ENCODE data around the gene B3GLCT. TPM values are rescaled to one million over a fixed set of nuclear protein-coding genes. Genes with fewer than 3 reads are reported as not detected.

The B3GLCT gene
- total RNA-seq, 1 donor = 18.8 TPM

GRCh38 chr13:31248965-31249539 is 49.3 kb downstream of the B3GLCT start:
- no peak for DNase-seq (ENCODE audit: insufficient read length, low spot score, missing footprints)
- TF ChIP-seq CTCF (IDR thresholded peaks at IDR 0.05; ENCODE audit: extremely low read depth, low read depth, low read length) = no peak
- no peaks in the 10 kb centered on the region for H3K79me2 ChIP-seq (ENCODE audit: insufficient read depth, low read length)
- H3K4me1 ChIP-seq (ENCODE audit: insufficient read depth, low read length) = no peaks in the 10 kb centered on the region
- no peaks in the 10 kb centered on the region for H3K27me3 ChIP-seq (ENCODE audit: insufficient read depth, low read length)
- no peak overlapping the region for H2AFZ ChIP-seq (ENCODE audit: low read length)
- H3K4me2 ChIP-seq (ENCODE audit: insufficient read depth, low read length) = no peak overlapping the region
- no peaks in the 10 kb centered on the region for H3K9me3 ChIP-seq (ENCODE audit: low read depth, low read length)
- no peaks in the 10 kb centered on the region for H4K20me1 ChIP-seq (ENCODE audit: insufficient read depth, low read length)
- no peak overlapping the region for H3K4me3 ChIP-seq (ENCODE audit: insufficient read depth, low read length)
- no peaks in the 10 kb centered on the region for H3K36me3 ChIP-seq (ENCODE audit: insufficient read depth, low read length)
- no peak overlapping the region for H3K27ac ChIP-seq (ENCODE audit: low read depth, low read length)

DNA sequence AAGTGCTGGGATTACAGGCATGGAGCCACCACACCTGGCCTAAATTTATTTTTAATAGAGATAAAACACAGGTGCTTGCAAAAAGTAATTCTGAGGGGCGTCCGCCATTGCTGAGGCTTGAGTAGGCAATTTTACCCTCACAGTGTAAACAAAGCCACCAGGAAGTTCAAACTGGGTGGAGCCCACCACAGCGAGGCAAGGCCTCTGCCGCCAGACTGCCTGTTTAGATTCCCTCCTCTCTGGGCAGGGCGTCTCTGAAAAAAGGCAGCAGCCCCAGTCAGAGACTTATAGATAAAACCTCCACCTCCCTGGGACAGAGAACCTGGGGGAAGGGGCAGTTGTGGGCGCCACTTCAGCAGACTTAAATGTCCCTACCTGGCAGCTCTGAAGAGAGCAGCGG is 50.7 kb downstream of the B3GLCT start:
- H3K27me3 ChIP-seq (ENCODE audit: insufficient read depth, low read length) = no peaks in the 10 kb centered on the region
- H3K27ac ChIP-seq (ENCODE audit: low read depth, low read length) = no peak overlapping the region

GRCh38 chr13:31261241-31261640 is 61.5 kb downstream of the B3GLCT start:
- H3K4me1 ChIP-seq (ENCODE audit: insufficient read depth, low read length) = no peaks in the 10 kb centered on the region
- H3K79me2 ChIP-seq (ENCODE audit: insufficient read depth, low read length) = no peaks in the 10 kb centered on the region
- no peaks in the 10 kb centered on the region for H4K20me1 ChIP-seq (ENCODE audit: insufficient read depth, low read length)
- no peak overlapping the region for H2AFZ ChIP-seq (ENCODE audit: low read length)
- no peaks in the 10 kb centered on the region for H3K27me3 ChIP-seq (ENCODE audit: insufficient read depth, low read length)
- no peak overlapping the region for H3K4me2 ChIP-seq (ENCODE audit: insufficient read depth, low read length)
- no peaks in the 10 kb centered on the region for H3K9me3 ChIP-seq (ENCODE audit: low read depth, low read length)
- H3K27ac ChIP-seq (ENCODE audit: low read depth, low read length) = no peak overlapping the region
- no peak for TF ChIP-seq CTCF (IDR thresholded peaks at IDR 0.05; ENCODE audit: extremely low read depth, low read depth, low read length)
- no peak for DNase-seq (ENCODE audit: insufficient read length, low spot score, missing footprints)
- H3K4me3 ChIP-seq (ENCODE audit: insufficient read depth, low read length) = no peak overlapping the region
- no peaks in the 10 kb centered on the region for H3K36me3 ChIP-seq (ENCODE audit: insufficient read depth, low read length)

More for the DNA sequence above, 50.7 kb downstream of the B3GLCT start:
- H4K20me1 ChIP-seq (ENCODE audit: insufficient read depth, low read length) = no peaks in the 10 kb centered on the region
- H3K4me3 ChIP-seq (ENCODE audit: insufficient read depth, low read length) = no peak overlapping the region
- DNase-seq (ENCODE audit: insufficient read length, low spot score, missing footprints) = no peak
- no peak overlapping the region for H2AFZ ChIP-seq (ENCODE audit: low read length)
- H3K79me2 ChIP-seq (ENCODE audit: insufficient read depth, low read length) = no peaks in the 10 kb centered on the region
- no peaks in the 10 kb centered on the region for H3K36me3 ChIP-seq (ENCODE audit: insufficient read depth, low read length)
- H3K9me3 ChIP-seq (ENCODE audit: low read depth, low read length) = no peaks in the 10 kb centered on the region
- no peak for TF ChIP-seq CTCF (IDR thresholded peaks at IDR 0.05; ENCODE audit: extremely low read depth, low read depth, low read length)
- H3K4me2 ChIP-seq (ENCODE audit: insufficient read depth, low read length) = no peak overlapping the region
- no peaks in the 10 kb centered on the region for H3K4me1 ChIP-seq (ENCODE audit: insufficient read depth, low read length)

DNA sequence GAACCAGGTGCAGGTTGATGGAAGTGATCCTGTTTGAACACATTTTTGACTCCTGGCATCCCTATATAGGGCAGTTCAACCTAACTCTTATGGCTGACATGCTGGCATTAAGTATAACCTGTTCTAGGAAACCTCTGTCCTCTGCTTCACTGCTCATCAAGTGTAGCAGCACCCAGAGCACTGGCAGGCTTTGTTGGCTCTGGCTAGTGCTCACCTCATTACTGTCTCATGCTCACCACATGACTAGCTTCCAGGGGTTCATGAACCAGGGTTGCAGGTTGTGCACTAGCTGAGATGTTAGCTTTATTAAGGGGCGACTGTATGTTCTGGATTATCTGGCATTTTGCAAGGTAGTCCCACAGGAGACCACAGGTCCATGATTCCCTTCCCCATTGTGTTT is 63.6 kb downstream of the B3GLCT start:
- H3K4me2 ChIP-seq (ENCODE audit: insufficient read depth, low read length) = no peak overlapping the region
- H3K4me3 ChIP-seq (ENCODE audit: insufficient read depth, low read length) = no peak overlapping the region
- no peak overlapping the region for H2AFZ ChIP-seq (ENCODE audit: low read length)
- no peaks in the 10 kb centered on the region for H3K79me2 ChIP-seq (ENCODE audit: insufficient read depth, low read length)
- H3K27me3 ChIP-seq (ENCODE audit: insufficient read depth, low read length) = no peaks in the 10 kb centered on the region
- no peaks in the 10 kb centered on the region for H4K20me1 ChIP-seq (ENCODE audit: insufficient read depth, low read length)
- no peaks in the 10 kb centered on the region for H3K4me1 ChIP-seq (ENCODE audit: insufficient read depth, low read length)
- DNase-seq (ENCODE audit: insufficient read length, low spot score, missing footprints) = no peak
- no peak for TF ChIP-seq CTCF (IDR thresholded peaks at IDR 0.05; ENCODE audit: extremely low read depth, low read depth, low read length)
- H3K9me3 ChIP-seq (ENCODE audit: low read depth, low read length) = no peaks in the 10 kb centered on the region
- H3K36me3 ChIP-seq (ENCODE audit: insufficient read depth, low read length) = no peaks in the 10 kb centered on the region
- H3K27ac ChIP-seq (ENCODE audit: low read depth, low read length) = no peak overlapping the region
